ENCODE data around the gene TCF21.
"Not testable (repeated sequence)": the region's sequence is repeated elsewhere in the genome, so short reads cannot be mapped to it uniquely, and the experiment has no call there.

Gene TCF21

GRCh38 chr6:133888929-133889556 lies at the start of gene TCF21:
TSS of gene TCF21 (plus strand) at chr6:133889113. CDS start at chr6:133889398, 285 bp downstream.
- H3K4me1 ChIP-seq (ENCODE audit: control insufficient read depth, insufficient read depth, low read length) = no peaks in the 10 kb centered on the region
- peak within 1 kb of the TSS; percentile 70 for H3K4me3 ChIP-seq (ENCODE audit: low read length)
- H3K27ac ChIP-seq (ENCODE audit: low read depth, low read length) = peak within 1 kb of the TSS; percentile 81
- H3K36me3 ChIP-seq (ENCODE audit: control insufficient read depth, insufficient read depth, low read length) = no peaks in the 10 kb centered on the region
- H3K9ac ChIP-seq (ENCODE audit: low read length) = peak within 1 kb of the TSS; percentile 42
- peaks cover 24% of the 10 kb centered on the region for H3K27me3 ChIP-seq (ENCODE audit: control insufficient read depth, insufficient read depth, low read length)

- no peak overlapping the region for H3K4me3 ChIP-seq (ENCODE audit: low read length)
- H3K27ac ChIP-seq (ENCODE audit: low read depth, low read length) = no peak overlapping the region
- H3K27me3 ChIP-seq (ENCODE audit: control insufficient read depth, insufficient read depth, low read length) = no peaks in the 10 kb centered on the region
- no peak overlapping the region for H3K9ac ChIP-seq (ENCODE audit: low read length)
- H3K36me3 ChIP-seq (ENCODE audit: control insufficient read depth, insufficient read depth, low read length) = no peaks in the 10 kb centered on the region
- no peaks in the 10 kb centered on the region for H3K4me1 ChIP-seq (ENCODE audit: control insufficient read depth, insufficient read depth, low read length)
Measured at GRCh38 chr6:133841176-133841575, 47.7 kb upstream of the TCF21 start.

GRCh38 chr6:133843098-133843497 lies 45.8 kb upstream of the TCF21 start:
- Histone ChIP-seq H3K4me3 (ENCODE audit: low read length) (no peak overlapping the region), H3K4me1 (ENCODE audit: control insufficient read depth, insufficient read depth, low read length) (no peaks in the 10 kb centered on the region), H3K27me3 (ENCODE audit: control insufficient read depth, insufficient read depth, low read length) (no peaks in the 10 kb centered on the region), H3K36me3 (ENCODE audit: control insufficient read depth, insufficient read depth, low read length) (no peaks in the 10 kb centered on the region), H3K9ac (ENCODE audit: low read length) (no peak overlapping the region), H3K27ac (ENCODE audit: low read depth, low read length) (no peak overlapping the region)

GRCh38 chr6:133844709-133845108 lies 44.2 kb upstream of the TCF21 start:
- Histone ChIP-seq H3K9ac (ENCODE audit: low read length) (no peak overlapping the region), H3K27me3 (ENCODE audit: control insufficient read depth, insufficient read depth, low read length) (no peaks in the 10 kb centered on the region), H3K36me3 (ENCODE audit: control insufficient read depth, insufficient read depth, low read length) (no peaks in the 10 kb centered on the region), H3K27ac (ENCODE audit: low read depth, low read length) (no peak overlapping the region), H3K4me1 (ENCODE audit: control insufficient read depth, insufficient read depth, low read length) (no peaks in the 10 kb centered on the region), H3K4me3 (ENCODE audit: low read length) (no peak overlapping the region)

DNA sequence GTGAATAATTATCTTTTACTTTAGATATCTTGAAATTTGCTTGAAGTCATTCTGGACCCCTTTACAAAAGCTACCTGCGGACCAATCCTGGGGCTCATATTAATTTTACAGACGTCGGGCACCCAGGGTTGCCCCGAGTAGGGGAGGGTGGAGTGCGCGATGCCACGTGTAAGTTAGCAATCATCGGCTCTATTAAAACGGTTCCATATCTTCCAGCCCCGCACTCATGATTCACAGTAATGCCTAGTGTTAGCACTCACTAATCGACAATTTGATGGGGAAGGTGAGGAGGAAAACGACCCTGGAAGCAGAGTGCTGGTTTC lies 34.9 kb upstream of the TCF21 start:
- H3K27ac ChIP-seq (ENCODE audit: low read depth, low read length) = no peak overlapping the region
- peaks cover 6% of the 10 kb centered on the region for H3K27me3 ChIP-seq (ENCODE audit: control insufficient read depth, insufficient read depth, low read length)
- H3K4me1 ChIP-seq (ENCODE audit: control insufficient read depth, insufficient read depth, low read length) = no peaks in the 10 kb centered on the region
- H3K36me3 ChIP-seq (ENCODE audit: control insufficient read depth, insufficient read depth, low read length) = no peaks in the 10 kb centered on the region
- no peak overlapping the region for H3K4me3 ChIP-seq (ENCODE audit: low read length)
- no peak overlapping the region for H3K9ac ChIP-seq (ENCODE audit: low read length)

DNA sequence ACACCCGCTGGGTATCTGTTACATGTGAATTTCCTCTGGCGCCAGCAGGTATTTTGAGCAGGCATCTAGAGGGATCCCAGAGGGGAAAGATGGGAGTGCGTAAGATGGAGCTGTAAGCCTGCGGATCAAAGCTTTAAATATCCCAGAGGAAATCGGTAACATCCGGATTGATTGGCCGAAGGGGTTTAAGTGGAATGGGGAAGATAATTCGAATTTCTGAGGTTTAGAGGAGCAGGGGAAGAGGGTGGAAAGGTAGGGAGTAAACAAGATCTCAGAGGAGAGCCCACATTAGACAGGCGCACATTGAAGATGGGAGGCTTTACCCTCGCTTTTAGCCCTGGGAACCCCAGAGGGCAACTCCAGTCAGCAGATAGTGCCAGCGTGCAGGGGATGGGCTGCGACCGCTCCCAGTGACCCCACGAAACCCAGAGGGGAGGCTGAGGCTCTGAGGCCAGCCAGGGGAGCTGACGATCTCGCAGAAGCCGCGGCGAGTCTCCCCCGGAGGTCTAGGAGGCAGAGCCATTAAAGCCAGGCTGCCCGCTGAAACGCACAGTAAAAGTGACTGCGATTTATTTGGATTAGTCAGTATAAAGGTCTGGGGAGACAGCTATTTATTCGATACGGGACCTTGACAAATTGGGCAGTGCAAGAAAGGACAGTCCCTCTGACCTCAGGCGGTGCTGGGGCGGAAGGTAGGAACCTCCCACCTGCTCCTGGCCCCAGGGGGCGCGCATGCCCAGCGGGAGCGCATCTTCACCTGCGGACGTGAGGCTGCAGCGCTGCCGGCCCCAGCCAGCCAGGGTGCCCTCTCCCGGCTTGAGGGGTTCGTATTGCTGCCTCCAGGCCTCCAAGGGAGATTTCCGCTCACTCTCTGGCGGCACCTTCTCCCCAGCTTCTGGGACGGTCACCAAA lies 34.3 kb upstream of the TCF21 start:
- Histone ChIP-seq H3K4me3 (ENCODE audit: low read length) (no peak overlapping the region), H3K9ac (ENCODE audit: low read length) (no peak overlapping the region), H3K36me3 (ENCODE audit: control insufficient read depth, insufficient read depth, low read length) (no peaks in the 10 kb centered on the region), H3K27me3 (ENCODE audit: control insufficient read depth, insufficient read depth, low read length) (peaks cover 6% of the 10 kb centered on the region), H3K4me1 (ENCODE audit: control insufficient read depth, insufficient read depth, low read length) (no peaks in the 10 kb centered on the region), H3K27ac (ENCODE audit: low read depth, low read length) (no peak overlapping the region)

DNA sequence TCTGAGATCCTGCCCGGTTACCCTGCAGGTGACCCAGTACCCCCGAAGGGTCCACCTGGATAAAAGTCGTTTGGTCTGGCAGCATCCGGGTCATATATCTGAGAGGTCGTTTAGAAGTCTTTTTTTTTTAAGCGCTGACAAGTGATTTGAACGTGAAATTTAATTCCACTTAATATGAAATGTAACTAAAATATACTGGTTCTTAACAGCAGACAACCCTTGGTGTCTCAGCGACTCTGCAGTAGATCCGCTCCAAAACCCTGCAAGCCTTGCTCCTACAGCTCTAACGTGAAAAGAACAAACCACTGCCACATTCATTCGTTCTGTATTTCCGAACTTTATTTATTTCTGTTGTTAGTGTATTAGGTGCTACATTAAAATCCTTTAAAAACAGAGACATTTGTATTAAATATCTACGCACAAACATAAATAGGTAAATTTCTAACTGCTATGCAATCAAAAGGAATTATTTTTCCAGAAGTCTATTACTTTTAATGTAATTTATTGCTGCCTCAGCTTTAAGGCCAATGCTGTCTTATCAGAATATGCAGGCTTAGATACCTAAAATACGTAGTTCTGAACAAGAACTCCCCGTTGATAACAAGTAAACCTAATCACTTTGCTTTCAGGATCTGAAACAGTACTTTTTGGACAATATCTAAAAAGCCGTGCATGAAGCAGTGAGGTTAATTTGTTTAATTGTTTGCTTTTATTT lies 33.5 kb upstream of the TCF21 start:
- H3K4me3 ChIP-seq (ENCODE audit: low read length) = no peak overlapping the region
- peaks cover 6% of the 10 kb centered on the region for H3K27me3 ChIP-seq (ENCODE audit: control insufficient read depth, insufficient read depth, low read length)

GRCh38 chr6:133855991-133856370 lies 32.9 kb upstream of the TCF21 start:
- Histone ChIP-seq H3K9ac (ENCODE audit: low read length) (no peak overlapping the region), H3K27me3 (ENCODE audit: control insufficient read depth, insufficient read depth, low read length) (peaks cover 6% of the 10 kb centered on the region), H3K4me3 (ENCODE audit: low read length) (no peak overlapping the region), H3K36me3 (ENCODE audit: control insufficient read depth, insufficient read depth, low read length) (no peaks in the 10 kb centered on the region), H3K27ac (ENCODE audit: low read depth, low read length) (no peak overlapping the region), H3K4me1 (ENCODE audit: control insufficient read depth, insufficient read depth, low read length) (no peaks in the 10 kb centered on the region)

More for the DNA sequence above, 33.5 kb upstream of the TCF21 start:
- Histone ChIP-seq H3K27ac (ENCODE audit: low read depth, low read length) (no peak overlapping the region), H3K36me3 (ENCODE audit: control insufficient read depth, insufficient read depth, low read length) (no peaks in the 10 kb centered on the region), H3K9ac (ENCODE audit: low read length) (no peak overlapping the region), H3K4me1 (ENCODE audit: control insufficient read depth, insufficient read depth, low read length) (no peaks in the 10 kb centered on the region)

- no peak overlapping the region for H3K27ac ChIP-seq (ENCODE audit: low read depth, low read length)
- H3K4me3 ChIP-seq (ENCODE audit: low read length) = no peak overlapping the region
- no peaks in the 10 kb centered on the region for H3K36me3 ChIP-seq (ENCODE audit: control insufficient read depth, insufficient read depth, low read length)
- H3K4me1 ChIP-seq (ENCODE audit: control insufficient read depth, insufficient read depth, low read length) = no peaks in the 10 kb centered on the region
- H3K27me3 ChIP-seq (ENCODE audit: control insufficient read depth, insufficient read depth, low read length) = peaks cover 6% of the 10 kb centered on the region
- H3K9ac ChIP-seq (ENCODE audit: low read length) = no peak overlapping the region
Measured at GRCh38 chr6:133856911-133857310, 32.0 kb upstream of the TCF21 start.

DNA sequence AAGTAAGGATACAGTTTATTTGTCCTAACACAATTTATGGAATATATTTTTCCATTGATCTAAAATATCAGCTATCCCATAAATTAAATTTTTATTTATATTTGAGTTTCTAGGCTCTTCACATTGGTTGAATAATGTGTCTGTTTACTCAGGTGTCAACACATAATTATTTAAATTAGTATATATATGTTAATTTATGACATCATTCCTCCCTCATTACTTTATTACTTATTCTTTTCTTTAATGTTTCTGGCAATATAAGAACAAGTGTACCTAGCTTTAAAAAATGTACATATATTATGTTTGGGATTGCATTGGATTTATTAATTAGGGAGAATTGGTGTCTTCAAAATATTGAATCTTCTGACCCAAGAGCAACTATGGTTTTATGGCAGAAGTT lies 31.2 kb upstream of the TCF21 start:
- Histone ChIP-seq H3K27ac (ENCODE audit: low read depth, low read length) (no peak overlapping the region), H3K9ac (ENCODE audit: low read length) (no peak overlapping the region), H3K36me3 (ENCODE audit: control insufficient read depth, insufficient read depth, low read length) (no peaks in the 10 kb centered on the region), H3K4me3 (ENCODE audit: low read length) (no peak overlapping the region), H3K4me1 (ENCODE audit: control insufficient read depth, insufficient read depth, low read length) (no peaks in the 10 kb centered on the region), H3K27me3 (ENCODE audit: control insufficient read depth, insufficient read depth, low read length) (peaks cover 6% of the 10 kb centered on the region)

DNA sequence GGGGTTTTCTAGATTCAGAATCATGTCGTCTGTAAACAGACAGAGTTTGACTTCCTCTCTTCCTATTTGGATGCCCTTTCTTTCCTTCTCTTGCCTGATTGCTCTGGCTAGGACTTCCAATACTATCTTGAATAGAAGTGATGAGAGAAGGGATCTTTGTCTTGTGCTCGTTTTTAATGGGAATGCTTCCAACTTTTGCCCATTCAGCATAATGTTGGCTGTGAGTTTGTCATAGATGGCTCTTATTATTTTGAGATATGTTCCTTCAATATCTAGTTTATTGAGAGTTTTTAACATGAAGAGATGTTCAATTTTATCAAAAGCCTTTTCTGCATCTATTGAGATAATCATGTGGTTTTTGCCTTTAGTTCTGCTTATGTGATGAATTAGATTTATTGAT lies 27.6 kb upstream of the TCF21 start:
- H3K27me3 ChIP-seq (ENCODE audit: control insufficient read depth, insufficient read depth, low read length); H3K27ac ChIP-seq (ENCODE audit: low read depth, low read length): not testable (repeated sequence)

DNA sequence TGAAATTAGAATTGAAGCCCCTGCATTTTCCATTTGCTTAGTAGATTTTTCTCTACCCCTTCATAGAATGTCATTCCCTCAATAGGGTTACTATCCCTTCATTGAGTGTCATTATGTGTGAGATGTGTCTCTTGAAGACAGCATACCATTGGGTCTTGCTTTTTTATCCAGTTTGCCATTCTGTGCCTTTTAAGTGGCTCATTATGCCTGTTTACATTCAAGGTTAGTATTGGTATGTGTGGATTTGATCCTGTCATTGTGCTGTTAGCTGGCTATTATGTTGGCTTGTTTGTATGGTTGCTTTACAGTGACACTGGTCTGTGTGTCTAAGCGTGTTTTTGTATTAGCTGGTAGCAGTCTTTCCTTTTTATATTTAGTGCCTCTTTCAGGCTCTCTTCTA lies 25.7 kb upstream of the TCF21 start:
- Histone ChIP-seq H3K9ac (ENCODE audit: low read length) (no peak overlapping the region), H3K36me3 (ENCODE audit: control insufficient read depth, insufficient read depth, low read length) (no peaks in the 10 kb centered on the region), H3K27me3 (ENCODE audit: control insufficient read depth, insufficient read depth, low read length) (no peaks in the 10 kb centered on the region), H3K4me1 (ENCODE audit: control insufficient read depth, insufficient read depth, low read length) (no peaks in the 10 kb centered on the region), H3K4me3 (ENCODE audit: low read length) (no peak overlapping the region), H3K27ac (ENCODE audit: low read depth, low read length) (no peak overlapping the region)

More for the DNA sequence above, 27.6 kb upstream of the TCF21 start:
- not testable (repeated sequence) for H3K4me1 ChIP-seq (ENCODE audit: control insufficient read depth, insufficient read depth, low read length); H3K9ac ChIP-seq (ENCODE audit: low read length); H3K36me3 ChIP-seq (ENCODE audit: control insufficient read depth, insufficient read depth, low read length); H3K4me3 ChIP-seq (ENCODE audit: low read length)
